NCI-H1105 treated with DMSO at 0.1 percent for 48 hours (cell line): ENCODE measurements around the gene SLC37A3.
"Not testable (repeated sequence)": the region's sequence is repeated elsewhere in the genome, so short reads cannot be mapped to it uniquely, and the experiment has no call there.

Experiments
- DNase-seq: peaks from one replicate; lab custom pipeline; 2025; lab: John Stamatoyannopoulos, UW

SLC37A3 gene

GRCh38 chr7:140347218-140347617 is 51.1 kb downstream of the SLC37A3 start:
- no peak for DNase-seq

GRCh38 chr7:140345426-140345825 is 52.9 kb downstream of the SLC37A3 start:
- DNase-seq = no peak

- peak; percentile 41 for DNase-seq
These were observed 55.4 kb downstream of the SLC37A3 start for GRCh38 chr7:140342727-140343514.

- not testable (repeated sequence) for DNase-seq
These were observed 59.4 kb downstream of the SLC37A3 start for GRCh38 chr7:140338959-140339358.

- no peak for DNase-seq
These were observed 63.8 kb downstream of the SLC37A3 start for GRCh38 chr7:140334341-140335057.

GRCh38 chr7:140333686-140334085 is 64.6 kb downstream of the SLC37A3 start:
- no peak for DNase-seq

- no peak for DNase-seq
These were observed 65.1 kb downstream of the SLC37A3 start for GRCh38 chr7:140333223-140333622.

- DNase-seq = no peak
These were observed 67.7 kb downstream of the SLC37A3 start for GRCh38 chr7:140330595-140330994.

- peak; percentile 11 for DNase-seq
These were observed 68.2 kb downstream of the SLC37A3 start for GRCh38 chr7:140330128-140330527.

GRCh38 chr7:140327261-140327661 is 71.1 kb downstream of the SLC37A3 start:
- DNase-seq = no peak

GRCh38 chr7:140326116-140326928 is 72.0 kb downstream of the SLC37A3 start:
- DNase-seq = peak; percentile 37

- DNase-seq = no peak
These were observed 72.7 kb downstream of the SLC37A3 start for GRCh38 chr7:140325600-140325999.

- no peak for DNase-seq
These were observed 73.6 kb downstream of the SLC37A3 start for GRCh38 chr7:140324714-140325113.

GRCh38 chr7:140322759-140323158 is 75.6 kb downstream of the SLC37A3 start:
- no peak for DNase-seq

GRCh38 chr7:140320078-140320477 is 78.3 kb downstream of the SLC37A3 start:
- not testable (repeated sequence) for DNase-seq

GRCh38 chr7:140317999-140318398 is 80.3 kb downstream of the SLC37A3 start:
- DNase-seq = no peak

GRCh38 chr7:140317597-140317996 is 80.7 kb downstream of the SLC37A3 start:
- no peak for DNase-seq

- DNase-seq = peak; percentile 11
These were observed 82.1 kb downstream of the SLC37A3 start for GRCh38 chr7:140316165-140316661.

- no peak for DNase-seq
These were observed 82.7 kb downstream of the SLC37A3 start for GRCh38 chr7:140315498-140316164.

- DNase-seq = no peak
These were observed 83.5 kb downstream of the SLC37A3 start for GRCh38 chr7:140314573-140315480.
